Astrocyte (in vitro differentiated cells and primary cell): ENCODE data around the gene P3H4.

Experiments used
- EZH2 ChIP-seq: IDR thresholded peaks from 2 replicates; pipeline ENCODE4 v1.6.1; 2012; ENCODE audit warnings: mild to moderate bottlenecking, low read length, inconsistent platforms; ENCODE audit not compliant: insufficient read depth
- TF ChIP-seq, protein P1 (sequence below): IDR thresholded peaks from 2 replicates; pipeline ENCODE4 v1.5.1; 2011; ENCODE audit warnings: low read depth, mild to moderate bottlenecking, inconsistent platforms, low read length, moderate library complexity; ENCODE audit not compliant: insufficient read depth

DNA sequence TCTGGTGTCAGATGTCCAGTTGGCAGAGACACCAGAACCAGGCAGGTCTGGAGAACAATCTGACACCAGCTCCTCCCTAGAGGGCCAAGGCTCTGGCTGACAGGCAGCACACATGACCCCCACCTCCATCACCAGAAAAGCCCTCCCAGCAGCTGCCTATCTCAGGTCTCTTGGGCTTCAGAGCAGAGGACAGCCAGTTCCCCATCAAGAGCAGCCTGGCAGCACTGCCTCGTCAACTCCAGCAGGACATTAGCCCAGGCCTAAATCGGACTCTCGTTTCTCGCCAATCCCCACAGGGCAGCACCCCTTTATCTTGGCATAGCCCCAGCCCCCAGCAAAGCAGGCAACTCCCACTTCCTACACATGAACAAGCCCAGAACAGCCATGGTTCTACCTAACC, 29.6 kb downstream of the P3H4 start:
- TF ChIP-seq, protein P1, sequence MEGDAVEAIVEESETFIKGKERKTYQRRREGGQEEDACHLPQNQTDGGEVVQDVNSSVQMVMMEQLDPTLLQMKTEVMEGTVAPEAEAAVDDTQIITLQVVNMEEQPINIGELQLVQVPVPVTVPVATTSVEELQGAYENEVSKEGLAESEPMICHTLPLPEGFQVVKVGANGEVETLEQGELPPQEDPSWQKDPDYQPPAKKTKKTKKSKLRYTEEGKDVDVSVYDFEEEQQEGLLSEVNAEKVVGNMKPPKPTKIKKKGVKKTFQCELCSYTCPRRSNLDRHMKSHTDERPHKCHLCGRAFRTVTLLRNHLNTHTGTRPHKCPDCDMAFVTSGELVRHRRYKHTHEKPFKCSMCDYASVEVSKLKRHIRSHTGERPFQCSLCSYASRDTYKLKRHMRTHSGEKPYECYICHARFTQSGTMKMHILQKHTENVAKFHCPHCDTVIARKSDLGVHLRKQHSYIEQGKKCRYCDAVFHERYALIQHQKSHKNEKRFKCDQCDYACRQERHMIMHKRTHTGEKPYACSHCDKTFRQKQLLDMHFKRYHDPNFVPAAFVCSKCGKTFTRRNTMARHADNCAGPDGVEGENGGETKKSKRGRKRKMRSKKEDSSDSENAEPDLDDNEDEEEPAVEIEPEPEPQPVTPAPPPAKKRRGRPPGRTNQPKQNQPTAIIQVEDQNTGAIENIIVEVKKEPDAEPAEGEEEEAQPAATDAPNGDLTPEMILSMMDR, result no peak
- TF ChIP-seq EZH2, result no peak
